ENCODE measurements around the gene PRPH.
"Not testable (repeated sequence)": the region's sequence is repeated elsewhere in the genome, so short reads cannot be mapped to it uniquely, and the experiment has no call there.

DNA sequence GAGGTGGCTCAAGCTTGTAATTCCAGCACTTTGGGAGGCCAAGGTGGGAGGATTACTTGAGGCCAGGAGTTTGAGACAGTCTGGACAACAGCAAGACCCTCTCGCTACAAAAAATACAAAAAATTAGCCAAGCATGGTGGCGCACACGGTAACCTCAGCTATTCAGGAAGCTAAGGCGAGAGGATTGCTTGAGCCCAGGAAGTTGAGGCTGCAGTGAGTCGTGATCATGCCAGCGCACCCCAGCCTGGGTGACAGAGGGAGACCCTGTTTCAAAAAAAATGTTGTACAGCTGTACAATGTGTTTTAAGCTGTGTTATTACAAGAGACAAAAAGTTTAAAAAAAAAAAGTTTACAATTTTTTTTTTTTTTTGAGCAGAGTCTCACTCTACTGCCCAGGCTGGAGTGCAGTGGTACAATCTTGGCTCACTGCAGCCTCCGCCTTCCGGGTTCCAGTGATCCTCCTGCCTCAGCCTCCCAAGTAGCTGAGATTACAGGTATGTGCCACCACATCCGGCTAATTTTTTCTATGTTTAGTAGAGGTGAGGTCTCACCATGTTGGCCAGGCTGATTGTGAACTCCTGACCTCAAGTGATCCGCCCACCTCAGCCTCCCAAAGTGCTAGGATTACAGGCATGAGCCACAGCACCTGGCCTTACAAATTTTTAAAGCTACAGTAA is 37.3 kb upstream of the PRPH start:
- TF ChIP-seq POLR2A, EP300, POLR2AphosphoS5 (IDR thresholded peaks at IDR 0.05): not testable (repeated sequence)
- TF ChIP-seq, protein P1, sequence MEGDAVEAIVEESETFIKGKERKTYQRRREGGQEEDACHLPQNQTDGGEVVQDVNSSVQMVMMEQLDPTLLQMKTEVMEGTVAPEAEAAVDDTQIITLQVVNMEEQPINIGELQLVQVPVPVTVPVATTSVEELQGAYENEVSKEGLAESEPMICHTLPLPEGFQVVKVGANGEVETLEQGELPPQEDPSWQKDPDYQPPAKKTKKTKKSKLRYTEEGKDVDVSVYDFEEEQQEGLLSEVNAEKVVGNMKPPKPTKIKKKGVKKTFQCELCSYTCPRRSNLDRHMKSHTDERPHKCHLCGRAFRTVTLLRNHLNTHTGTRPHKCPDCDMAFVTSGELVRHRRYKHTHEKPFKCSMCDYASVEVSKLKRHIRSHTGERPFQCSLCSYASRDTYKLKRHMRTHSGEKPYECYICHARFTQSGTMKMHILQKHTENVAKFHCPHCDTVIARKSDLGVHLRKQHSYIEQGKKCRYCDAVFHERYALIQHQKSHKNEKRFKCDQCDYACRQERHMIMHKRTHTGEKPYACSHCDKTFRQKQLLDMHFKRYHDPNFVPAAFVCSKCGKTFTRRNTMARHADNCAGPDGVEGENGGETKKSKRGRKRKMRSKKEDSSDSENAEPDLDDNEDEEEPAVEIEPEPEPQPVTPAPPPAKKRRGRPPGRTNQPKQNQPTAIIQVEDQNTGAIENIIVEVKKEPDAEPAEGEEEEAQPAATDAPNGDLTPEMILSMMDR (IDR thresholded peaks at IDR 0.05), result not testable (repeated sequence)

All from suprapubic skin (tissue), 4 donors.